HepG2 (cell line): ENCODE data around the gene ASIC3.

Experiments
- ARNT ChIP-seq: fragments of 450-650 bp; IDR thresholded peaks from 2 replicates; pipeline ENCODE4 v1.6.1; 2017
- CREB1 ChIP-seq, 2 experiments: fragments of 450-650 bp in 1 of 2; IDR thresholded peaks; 2 replicates each; pipeline ENCODE4 v1.6.1; 2016 to 2017; ENCODE audit warnings: control low read depth in 1 of 2, mild to moderate bottlenecking in 1 of 2, missing compliant biosample characterization in 1 of 2, missing genetic modification characterization in 1 of 2
- FOXK1 ChIP-seq: sonication (generic); formaldehyde crosslinking; IDR thresholded peaks from 2 replicates; pipeline ENCODE4 v1.4.0; 2020; ENCODE audit warnings: low read depth, missing genetic modification reagents, borderline replicate concordance
- MAF1 ChIP-seq: sonication (generic); formaldehyde crosslinking; IDR thresholded peaks from 2 replicates; pipeline ENCODE4 v1.5.0; 2020; ENCODE audit warnings: missing genetic modification reagents, borderline replicate concordance
- MTF1 ChIP-seq: sonication (generic); formaldehyde crosslinking; IDR thresholded peaks from 2 replicates; pipeline ENCODE4 v1.5.0; 2020; ENCODE audit warnings: missing genetic modification reagents
- MYNN ChIP-seq: sonication (generic); formaldehyde crosslinking; IDR thresholded peaks from 2 replicates; pipeline ENCODE4 v1.4.0; 2020; ENCODE audit warnings: mild to moderate bottlenecking, low read depth, missing genetic modification reagents
- SPEN ChIP-seq: sonication (generic); formaldehyde crosslinking; IDR thresholded peaks from 2 replicates; pipeline ENCODE4 v1.5.1; 2020; ENCODE audit warnings: low read depth, mild to moderate bottlenecking, missing genetic modification reagents
- SRF ChIP-seq: IDR thresholded peaks from 2 replicates; pipeline ENCODE4 v1.6.1; 2011; ENCODE audit warnings: mild to moderate bottlenecking, low read depth, low read length, moderate library complexity
- TF ChIP-seq, protein P1 (sequence below): conservative IDR thresholded peaks from 2 replicates; pipeline ENCODE4 v1.6.1; 2018; ENCODE audit warnings: missing genetic modification reagents
- TF ChIP-seq, protein P2 (sequence below), 2 experiments: fragments of 450-650 bp in 1 of 2; sonication (generic) in 1 of 2; formaldehyde crosslinking in 1 of 2; IDR thresholded peaks; 2 replicates each; pipeline versions ENCODE4 v1.6.1 to v1.8.0; 2016 to 2022; ENCODE audit warnings: antibody characterized with exemption in 1 of 2, mild to moderate bottlenecking in 1 of 2, missing genetic modification reagents in 1 of 2

DNA sequence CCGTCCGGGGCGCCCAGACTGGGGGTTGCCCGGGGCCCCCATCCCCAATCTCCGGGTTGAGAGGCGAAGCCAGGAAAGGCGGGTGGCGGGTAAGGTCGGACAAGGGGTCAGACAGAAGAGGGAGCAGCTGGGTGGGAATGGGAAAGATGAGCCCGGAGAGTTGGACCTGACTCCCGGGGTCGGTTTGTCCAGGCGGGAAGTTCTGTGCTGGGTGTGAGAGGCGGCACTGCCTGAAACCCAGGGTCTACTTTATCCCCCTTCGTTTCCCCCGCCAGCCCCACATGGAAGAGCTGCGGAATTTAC lies 11.7 kb downstream of the ASIC3 start:
- TF ChIP-seq, protein P1, sequence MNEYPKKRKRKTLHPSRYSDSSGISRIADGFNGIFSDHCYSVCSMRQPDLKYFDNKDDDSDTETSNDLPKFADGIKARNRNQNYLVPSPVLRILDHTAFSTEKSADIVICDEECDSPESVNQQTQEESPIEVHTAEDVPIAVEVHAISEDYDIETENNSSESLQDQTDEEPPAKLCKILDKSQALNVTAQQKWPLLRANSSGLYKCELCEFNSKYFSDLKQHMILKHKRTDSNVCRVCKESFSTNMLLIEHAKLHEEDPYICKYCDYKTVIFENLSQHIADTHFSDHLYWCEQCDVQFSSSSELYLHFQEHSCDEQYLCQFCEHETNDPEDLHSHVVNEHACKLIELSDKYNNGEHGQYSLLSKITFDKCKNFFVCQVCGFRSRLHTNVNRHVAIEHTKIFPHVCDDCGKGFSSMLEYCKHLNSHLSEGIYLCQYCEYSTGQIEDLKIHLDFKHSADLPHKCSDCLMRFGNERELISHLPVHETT (CRISPR knock-in tag), result no peak
- TF ChIP-seq ARNT (no peak), SPEN (CRISPR knock-in tag) (no peak), MTF1 (CRISPR knock-in tag) (no peak), SRF (no peak), CREB1 (IDR thresholded peaks at IDR 0.05) (no peak), CREB1 (CRISPR knock-in tag; IDR thresholded peaks at IDR 0.05) (no peak), MAF1 (CRISPR knock-in tag) (no peak), MYNN (CRISPR knock-in tag) (no peak), FOXK1 (CRISPR knock-in tag) (no peak)
- TF ChIP-seq, protein P2, sequence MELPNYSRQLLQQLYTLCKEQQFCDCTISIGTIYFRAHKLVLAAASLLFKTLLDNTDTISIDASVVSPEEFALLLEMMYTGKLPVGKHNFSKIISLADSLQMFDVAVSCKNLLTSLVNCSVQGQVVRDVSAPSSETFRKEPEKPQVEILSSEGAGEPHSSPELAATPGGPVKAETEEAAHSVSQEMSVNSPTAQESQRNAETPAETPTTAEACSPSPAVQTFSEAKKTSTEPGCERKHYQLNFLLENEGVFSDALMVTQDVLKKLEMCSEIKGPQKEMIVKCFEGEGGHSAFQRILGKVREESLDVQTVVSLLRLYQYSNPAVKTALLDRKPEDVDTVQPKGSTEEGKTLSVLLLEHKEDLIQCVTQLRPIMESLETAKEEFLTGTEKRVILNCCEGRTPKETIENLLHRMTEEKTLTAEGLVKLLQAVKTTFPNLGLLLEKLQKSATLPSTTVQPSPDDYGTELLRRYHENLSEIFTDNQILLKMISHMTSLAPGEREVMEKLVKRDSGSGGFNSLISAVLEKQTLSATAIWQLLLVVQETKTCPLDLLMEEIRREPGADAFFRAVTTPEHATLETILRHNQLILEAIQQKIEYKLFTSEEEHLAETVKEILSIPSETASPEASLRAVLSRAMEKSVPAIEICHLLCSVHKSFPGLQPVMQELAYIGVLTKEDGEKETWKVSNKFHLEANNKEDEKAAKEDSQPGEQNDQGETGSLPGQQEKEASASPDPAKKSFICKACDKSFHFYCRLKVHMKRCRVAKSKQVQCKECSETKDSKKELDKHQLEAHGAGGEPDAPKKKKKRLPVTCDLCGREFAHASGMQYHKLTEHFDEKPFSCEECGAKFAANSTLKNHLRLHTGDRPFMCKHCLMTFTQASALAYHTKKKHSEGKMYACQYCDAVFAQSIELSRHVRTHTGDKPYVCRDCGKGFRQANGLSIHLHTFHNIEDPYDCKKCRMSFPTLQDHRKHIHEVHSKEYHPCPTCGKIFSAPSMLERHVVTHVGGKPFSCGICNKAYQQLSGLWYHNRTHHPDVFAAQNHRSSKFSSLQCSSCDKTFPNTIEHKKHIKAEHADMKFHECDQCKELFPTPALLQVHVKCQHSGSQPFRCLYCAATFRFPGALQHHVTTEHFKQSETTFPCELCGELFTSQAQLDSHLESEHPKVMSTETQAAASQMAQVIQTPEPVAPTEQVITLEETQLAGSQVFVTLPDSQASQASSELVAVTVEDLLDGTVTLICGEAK (IDR thresholded peaks at IDR 0.05), result no peak
- TF ChIP-seq, protein P2 (CRISPR knock-in tag; IDR thresholded peaks at IDR 0.05), result no peak
